GM18519 (cell line): ENCODE results near the gene TLK2.
"Not testable (repeated sequence)": the region's sequence is repeated elsewhere in the genome, so short reads cannot be mapped to it uniquely, and the experiment has no call there.

Experiments
- ATAC-seq: cut with Tn5 transposase; IDR thresholded peaks from one replicate; pipeline ENCODE4 v1.9.1; 2021; ENCODE audit warnings: mild to moderate bottlenecking, moderate library complexity; ENCODE audit not compliant: unreplicated experiment, low FRiP score

TLK2 gene

GRCh38 chr17:62552851-62553659 is 74.4 kb downstream of the TLK2 start:
- ATAC-seq, result peak; percentile 73

GRCh38 chr17:62557532-62557931 is 78.9 kb downstream of the TLK2 start:
- not testable (repeated sequence) for ATAC-seq

- ATAC-seq, result not testable (repeated sequence)
Measured at GRCh38 chr17:62558941-62559340, 80.3 kb downstream of the TLK2 start.

- ATAC-seq, result not testable (repeated sequence)
Measured at GRCh38 chr17:62560971-62561370, 82.3 kb downstream of the TLK2 start.

GRCh38 chr17:62562656-62563055 is 84.0 kb downstream of the TLK2 start:
- no peak for ATAC-seq

GRCh38 chr17:62565817-62566216 is 87.2 kb downstream of the TLK2 start:
- ATAC-seq, result no peak

GRCh38 chr17:62566996-62567578 is 88.5 kb downstream of the TLK2 start:
- no peak for ATAC-seq

- ATAC-seq, result no peak
Measured at GRCh38 chr17:62572488-62572887, 93.9 kb downstream of the TLK2 start.

GRCh38 chr17:62572888-62573401 is 94.3 kb downstream of the TLK2 start:
- ATAC-seq, result no peak

GRCh38 chr17:62573480-62574117 is 95.0 kb downstream of the TLK2 start:
- ATAC-seq, result no peak

GRCh38 chr17:62576382-62576781 is 97.8 kb downstream of the TLK2 start:
- no peak for ATAC-seq

GRCh38 chr17:62578757-62579487 is 100.3 kb downstream of the TLK2 start:
- no peak for ATAC-seq

GRCh38 chr17:62580947-62581346 is 102.3 kb downstream of the TLK2 start:
- no peak for ATAC-seq

- no peak for ATAC-seq
Measured at GRCh38 chr17:62581764-62582163, 103.1 kb downstream of the TLK2 start.

GRCh38 chr17:62587554-62587953 is 108.9 kb downstream of the TLK2 start:
- ATAC-seq, result no peak

- ATAC-seq, result no peak
Measured at GRCh38 chr17:62588109-62588508, 109.5 kb downstream of the TLK2 start.

GRCh38 chr17:62591333-62591732 is 112.7 kb downstream of the TLK2 start:
- ATAC-seq, result no peak

GRCh38 chr17:62591822-62592221 is 113.2 kb downstream of the TLK2 start:
- not testable (repeated sequence) for ATAC-seq

- no peak for ATAC-seq
Measured at GRCh38 chr17:62592341-62593099, 113.9 kb downstream of the TLK2 start.

- no peak for ATAC-seq
Measured at GRCh38 chr17:62595484-62595883, 116.9 kb downstream of the TLK2 start.
